CD14-positive monocyte (primary cell): Measurements from ENCODE around the gene LPO. TPM values are rescaled to one million over a fixed set of nuclear protein-coding genes. Genes with fewer than 3 reads are reported as not detected.

Source experiments
- DNase-seq, 3 donors: peaks; one replicate each; pipeline ENCODE4 v3.0.0-alpha.2; 2011 to 2022
- H2AFZ ChIP-seq: 2 replicates; pipeline ENCODE4 v1.6.0; 2012; ENCODE audit warnings: mild to moderate bottlenecking, low read depth, low read length, inconsistent platforms; ENCODE audit not compliant: insufficient read depth, poor library complexity, severe bottlenecking
- H3K27ac ChIP-seq, 2 donors: 1 replicate in 1 of 2; 2 replicates in 1 of 2; pipeline ENCODE4 v1.5.1; 2012 to 2013; ENCODE audit warnings: low read length in 2 of 2, control low read depth in 1 of 2, inconsistent platforms in 1 of 2, low read depth in 1 of 2, mild to moderate bottlenecking in 1 of 2
- H3K27me3 ChIP-seq, 2 donors: one replicate each; pipeline versions ENCODE4 v1.6.0 to v1.6.1; 2011 to 2013; ENCODE audit warnings: low read length in 2 of 2; ENCODE audit not compliant: control insufficient read depth in 2 of 2, insufficient read depth in 2 of 2
- H3K36me3 ChIP-seq, 2 donors: replicated peaks in 1 of 2; 1 replicate in 1 of 2; 2 replicates in 1 of 2; pipeline versions ENCODE4 v1.5.1 to v1.6.1; 2012 to 2013; ENCODE audit warnings: low read length in 2 of 2, control low read depth in 1 of 2, inconsistent platforms in 1 of 2, mild to moderate bottlenecking in 1 of 2; ENCODE audit not compliant: insufficient read depth in 2 of 2, control insufficient read depth in 1 of 2
- H3K4me1 ChIP-seq, 2 donors: 1 replicate in 1 of 2; 2 replicates in 1 of 2; pipeline versions ENCODE4 v1.5.1 to v1.6.1; 2012 to 2013; ENCODE audit warnings: low read length in 2 of 2, control low read depth in 1 of 2, inconsistent platforms in 1 of 2, mild to moderate bottlenecking in 1 of 2, moderate library complexity in 1 of 2; ENCODE audit not compliant: insufficient read depth in 2 of 2, control insufficient read depth in 1 of 2
- H3K4me2 ChIP-seq: replicated peaks from 2 replicates; pipeline ENCODE3; 2012; ENCODE audit warnings: low read length, moderate library complexity, mild to moderate bottlenecking; ENCODE audit not compliant: poor library complexity, severe bottlenecking; ENCODE audit errors: extremely low read depth
- H3K4me3 ChIP-seq, 3 experiments: fragments of 200-600 bp in 1 of 3; sonication (generic) in 1 of 3; replicated peaks in 1 of 3; 1 replicate in 2 of 3; 2 replicates in 1 of 3; pipeline ENCODE4 v1.5.1; 2011 to 2013; ENCODE audit warnings: low read length in 3 of 3, mild to moderate bottlenecking in 3 of 3, control low read depth in 2 of 3, low read depth in 2 of 3, inconsistent platforms in 1 of 3, moderate library complexity in 1 of 3
- H3K79me2 ChIP-seq: 2 replicates; pipeline ENCODE4 v1.6.0; 2012; ENCODE audit warnings: mild to moderate bottlenecking, control low read depth, inconsistent platforms, low read length, moderate library complexity; ENCODE audit not compliant: insufficient read depth
- H3K9ac ChIP-seq: 2 replicates; pipeline ENCODE4 v1.6.0; 2017; ENCODE audit warnings: low read length, mild to moderate bottlenecking; ENCODE audit not compliant: insufficient read depth, poor library complexity, severe bottlenecking
- H3K9me3 ChIP-seq, 2 donors: replicated peaks in 1 of 2; 1 replicate in 1 of 2; 2 replicates in 1 of 2; pipeline versions ENCODE4 v1.5.1 to v1.6.1; 2012 to 2013; ENCODE audit warnings: low read length in 2 of 2, control low read depth in 1 of 2; ENCODE audit not compliant: control insufficient read depth in 1 of 2, insufficient read depth in 1 of 2
- H4K20me1 ChIP-seq: 2 replicates; pipeline ENCODE4 v1.6.0; 2012; ENCODE audit warnings: mild to moderate bottlenecking, low read length, control low read depth, moderate library complexity; ENCODE audit not compliant: insufficient read depth
- H3K27ac Mint-ChIP-seq, 7 donors: one replicate each; pipeline ENCODE4 v1.8.0; 2020; ENCODE audit warnings: mild to moderate bottlenecking in 7 of 7, mixed read lengths in 7 of 7, moderate library complexity in 6 of 7, inconsistent platforms in 2 of 7
- H3K27me3 Mint-ChIP-seq, 3 donors: one replicate each; pipeline ENCODE4 v1.8.0; 2021 to 2022; ENCODE audit warnings: low read depth in 3 of 3, mild to moderate bottlenecking in 3 of 3, mixed read lengths in 3 of 3, moderate library complexity in 3 of 3, inconsistent platforms in 1 of 3
- H3K36me3 Mint-ChIP-seq, 2 donors: one replicate each; pipeline ENCODE4 v1.8.0; 2020; ENCODE audit warnings: mixed read lengths in 2 of 2, inconsistent platforms in 1 of 2, mild to moderate bottlenecking in 1 of 2
- H3K4me1 Mint-ChIP-seq: one replicate; pipeline ENCODE4 v1.8.0; 2020; ENCODE audit warnings: mild to moderate bottlenecking, mixed read lengths
- H3K4me3 Mint-ChIP-seq, 2 donors: one replicate each; pipeline ENCODE4 v1.8.0; 2020; ENCODE audit warnings: mild to moderate bottlenecking in 2 of 2, mixed read lengths in 2 of 2, moderate library complexity in 1 of 2
- H3K9me3 Mint-ChIP-seq, 7 donors: one replicate each; pipeline ENCODE4 v1.8.0; 2020 to 2022; ENCODE audit warnings: mixed read lengths in 7 of 7, mild to moderate bottlenecking in 6 of 7, moderate library complexity in 6 of 7, inconsistent platforms in 2 of 7
- WGBS: methylation state at CpG from one replicate; pipeline ENCODE4 v1.1.5; 2013; ENCODE audit warnings: missing lambda C conversion rate; ENCODE audit not compliant: insufficient coverage; 5-methylcytosine and 5-hydroxymethylcytosine counted together
- intact Hi-C, 2 donors: fragments of 100-400 bp; cut with micrococcal nuclease; formaldehyde crosslinking; loops; one replicate each; pipeline versions ENCODE4 v1.15.0 to v1.15.1; 2023
- polyA plus RNA-seq, 3 donors: library from polyadenylated mRNA; depleted of rRNA in 1 of 3; unstranded in 2 of 3; stranded (reverse) in 1 of 3; fragments of 300-500 nt in 2 of 3; fragments of >200 nt in 1 of 3; fragmentation: Illumina TruSeq in 2 of 3; gene quantifications; 1 replicate in 2 of 3; 2 replicates in 1 of 3; pipeline ENCODE4 v1.2.3, GENCODE V29; 2012 to 2021
- TF ChIP-seq, protein P1 (sequence below): fragments of 200-600 bp; IDR thresholded peaks from one replicate; pipeline ENCODE4 v1.8.0; 2022; ENCODE audit warnings: antibody characterized with exemption, mild to moderate bottlenecking

The LPO gene
- polyA plus RNA-seq, 3 donors: 0.04 to 0.43 TPM; not detected in 1

- Histone ChIP-seq H3K4me2 (no peak overlapping the region), H3K9ac (no peak overlapping the region), H4K20me1 (no peaks in the 10 kb centered on the region), H2AFZ (no peak overlapping the region), H3K79me2 (peaks cover 98% of the 10 kb centered on the region), H3K27ac (no peak overlapping the region), H3K27me3 (no peaks in the 10 kb centered on the region), H3K36me3 (no peaks in the 10 kb centered on the region), H3K9me3 (no peaks in the 10 kb centered on the region), H3K4me1 (peaks cover 77 to 88% of the 10 kb centered on the region in 2 donors), H3K4me3 (no peak overlapping the region)
- Mint-ChIP-seq H3K4me3 (no peak overlapping the region), H3K27ac (no peak overlapping the region), H3K36me3 (peaks cover 8 to 14% of the 10 kb centered on the region in 2 donors), H3K4me1 (peaks cover 88% of the 10 kb centered on the region), H3K9me3 (no peaks in the 10 kb centered on the region), H3K27me3 (peaks cover 0 to 3% (median 3%) of the 10 kb centered on the region in 3 donors)
- 33% methylated on average over 1 of the region's 2 CpGs for WGBS
- TF ChIP-seq, protein P1, sequence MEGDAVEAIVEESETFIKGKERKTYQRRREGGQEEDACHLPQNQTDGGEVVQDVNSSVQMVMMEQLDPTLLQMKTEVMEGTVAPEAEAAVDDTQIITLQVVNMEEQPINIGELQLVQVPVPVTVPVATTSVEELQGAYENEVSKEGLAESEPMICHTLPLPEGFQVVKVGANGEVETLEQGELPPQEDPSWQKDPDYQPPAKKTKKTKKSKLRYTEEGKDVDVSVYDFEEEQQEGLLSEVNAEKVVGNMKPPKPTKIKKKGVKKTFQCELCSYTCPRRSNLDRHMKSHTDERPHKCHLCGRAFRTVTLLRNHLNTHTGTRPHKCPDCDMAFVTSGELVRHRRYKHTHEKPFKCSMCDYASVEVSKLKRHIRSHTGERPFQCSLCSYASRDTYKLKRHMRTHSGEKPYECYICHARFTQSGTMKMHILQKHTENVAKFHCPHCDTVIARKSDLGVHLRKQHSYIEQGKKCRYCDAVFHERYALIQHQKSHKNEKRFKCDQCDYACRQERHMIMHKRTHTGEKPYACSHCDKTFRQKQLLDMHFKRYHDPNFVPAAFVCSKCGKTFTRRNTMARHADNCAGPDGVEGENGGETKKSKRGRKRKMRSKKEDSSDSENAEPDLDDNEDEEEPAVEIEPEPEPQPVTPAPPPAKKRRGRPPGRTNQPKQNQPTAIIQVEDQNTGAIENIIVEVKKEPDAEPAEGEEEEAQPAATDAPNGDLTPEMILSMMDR: no peak
- DNase-seq: no peak
- intact Hi-C loops: loop anchor here in 1 of 2 donors (5.0 kb wide), 2 partner anchors 51 to 141 kb away; partner anchors contain the start of genes RNF43 and TSPOAP1
Measured at GRCh38 chr17:58276423-58276822, 38.0 kb downstream of the LPO start.

DNA sequence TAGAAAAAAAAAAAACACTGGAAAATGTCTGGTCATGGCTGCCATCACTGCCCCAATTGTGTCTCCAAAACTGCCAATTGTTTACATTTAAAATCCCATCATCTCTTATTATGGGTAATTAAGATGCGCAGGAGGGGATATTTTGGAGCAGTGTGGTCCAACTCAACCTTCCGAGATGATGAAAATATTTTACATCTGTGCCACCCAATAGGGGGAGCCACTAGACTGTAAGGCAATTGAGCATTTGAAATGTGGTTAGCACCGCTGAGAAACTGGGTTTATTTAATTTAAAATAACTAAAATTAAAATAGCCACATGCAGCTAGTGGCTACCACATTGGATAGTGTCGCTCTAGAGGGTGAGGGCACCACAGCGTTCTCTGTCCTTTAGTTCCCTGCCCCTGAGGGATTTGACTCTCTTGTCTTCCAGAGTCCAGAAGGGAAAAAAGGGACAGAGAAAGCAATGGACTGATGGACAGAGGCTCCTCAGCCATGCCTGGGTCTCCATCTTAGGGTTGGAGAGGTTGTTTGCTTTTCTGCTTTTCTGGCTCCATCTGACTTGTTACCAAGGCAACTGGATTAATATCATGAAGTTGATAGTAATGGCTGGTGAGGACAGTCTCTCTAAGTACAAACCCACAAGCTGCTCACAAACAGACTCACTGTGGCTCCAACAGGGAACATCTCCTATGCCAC is 38.9 kb downstream of the LPO start:
- no peaks in the 10 kb centered on the region for H3K36me3 ChIP-seq
- Mint-ChIP-seq H3K27me3 (peaks cover 0 to 3% (median 3%) of the 10 kb centered on the region in 3 donors), H3K9me3 (no peaks in the 10 kb centered on the region), H3K27ac (peak overlapping the region in 6 of 7 donors; percentile 82 to 98 (median 93)), H3K36me3 (peaks cover 2 to 8% of the 10 kb centered on the region in 2 donors), H3K4me1 (peaks cover 89% of the 10 kb centered on the region), H3K4me3 (peak overlapping the region; percentile 76 to 93)
- DNase-seq: peak in 2 of 3 donors; percentile 38 to 49
- H4K20me1 ChIP-seq: no peaks in the 10 kb centered on the region
- H3K27me3 ChIP-seq: no peaks in the 10 kb centered on the region
- H3K79me2 ChIP-seq: peaks cover 98% of the 10 kb centered on the region
- peaks cover 85 to 91% of the 10 kb centered on the region in 2 donors for H3K4me1 ChIP-seq
- intact Hi-C loops: loop anchor here in 1 of 2 donors (5.0 kb wide), 2 partner anchors 50 to 140 kb away; partner anchors contain the start of genes RNF43 and TSPOAP1
- peak overlapping the region; percentile 54 for H3K9ac ChIP-seq
- 0% methylated on average over 2 of the region's 5 CpGs for WGBS
- TF ChIP-seq, protein P1: peak; percentile 83
- peak overlapping the region; percentile 69 to 84 for H3K27ac ChIP-seq
- peak overlapping the region; percentile 74 for H3K4me2 ChIP-seq
- H3K9me3 ChIP-seq: no peaks in the 10 kb centered on the region
- H3K4me3 ChIP-seq: peak overlapping the region in 2 of 3 experiments; percentile 3 to 74
- H2AFZ ChIP-seq: peak overlapping the region; percentile 92
